Prostate gland (tissue), 2 donors: ENCODE data around the gene NFATC4.

Experiments
- CTCF ChIP-seq, 4 experiments: fragments of 200-600 bp in 2 of 4; fragments of 450-650 bp in 2 of 4; sonication (generic) in 2 of 4; IDR thresholded peaks; 1 replicate in 3 of 4; 2 replicates in 1 of 4; pipeline ENCODE4 v1.5.1; 2016 to 2019; ENCODE audit warnings: antibody characterized with exemption in 4 of 4, mild to moderate bottlenecking in 2 of 4, moderate library complexity in 2 of 4
- POLR2A ChIP-seq: fragments of 450-650 bp; IDR thresholded peaks from one replicate; pipeline ENCODE4 v1.6.1; 2016; ENCODE audit warnings: antibody characterized with exemption, mild to moderate bottlenecking

- no peak for TF ChIP-seq POLR2A
- TF ChIP-seq CTCF (IDR thresholded peaks at IDR 0.05) = no peak
Measured at GRCh38 chr14:24335461-24336171, 32.4 kb upstream of the NFATC4 start.
